GM12892 (cell line): ENCODE results near the gene NAIF1.
"Not testable (repeated sequence)": the region's sequence is repeated elsewhere in the genome, so short reads cannot be mapped to it uniquely, and the experiment has no call there.

ENCODE experiments used
- DNase-seq: peaks from one replicate; pipeline ENCODE4 v3.0.0; 2011; ENCODE audit not compliant: insufficient read length
- FAIRE-seq: peaks from 2 replicates; lab custom pipeline; 2011; peaks lifted over from hg19 to GRCh38; lab: Jason Lieb, UNC
- POLR2A ChIP-seq: IDR thresholded peaks from 2 replicates; pipeline ENCODE4 v1.6.1; 2011; ENCODE audit warnings: low read depth, low read length, control low read depth
- POLR2AphosphoS5 ChIP-seq: IDR thresholded peaks from 2 replicates; pipeline ENCODE4 v1.6.1; 2011; ENCODE audit warnings: low read depth, low read length, control low read depth
- TAF1 ChIP-seq: IDR thresholded peaks from 2 replicates; pipeline ENCODE4 v1.6.1; 2011; ENCODE audit warnings: low read depth, mild to moderate bottlenecking, control low read depth, low read length, borderline replicate concordance

The NAIF1 gene

DNA sequence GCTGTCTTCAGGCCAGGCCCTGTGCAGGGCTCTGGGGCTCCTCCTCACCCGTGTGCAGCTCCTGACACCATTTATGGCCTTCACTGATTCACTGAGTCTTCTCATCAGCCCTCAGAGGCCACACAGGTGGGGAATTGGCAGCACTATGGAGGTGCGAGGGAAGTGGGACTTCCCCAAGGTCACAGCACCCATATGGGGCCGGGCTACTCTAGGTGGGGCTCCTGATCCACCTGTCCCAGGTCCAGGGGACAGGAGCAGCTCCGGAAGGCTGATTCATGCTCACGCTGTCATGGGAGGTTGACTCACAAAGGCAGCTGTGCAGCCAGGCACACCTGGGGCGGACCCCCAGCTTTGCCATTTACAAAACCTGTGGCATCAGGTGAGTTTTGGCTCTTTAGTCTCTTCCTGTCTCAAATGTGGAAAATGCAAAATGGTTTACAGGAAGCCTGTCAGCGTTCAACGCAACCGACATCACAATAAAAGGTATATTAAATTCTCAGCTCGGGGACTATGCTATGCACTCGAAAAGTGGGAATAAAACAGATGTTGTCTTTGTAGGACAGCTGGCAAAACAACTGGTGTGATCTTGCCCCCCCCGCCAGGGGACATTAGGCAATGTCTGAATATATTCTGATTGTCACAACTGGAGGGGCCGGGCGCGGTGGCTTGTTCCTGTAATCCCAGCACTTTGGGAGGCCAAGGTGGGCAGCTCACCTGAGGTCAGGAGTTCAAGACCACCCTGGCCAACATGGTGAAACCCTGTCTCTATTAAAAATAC is 15.0 kb downstream of the NAIF1 start:
- TF ChIP-seq TAF1 (no peak), POLR2AphosphoS5 (no peak), POLR2A (no peak)
- DNase-seq = no peak
- FAIRE-seq = no peak

DNA sequence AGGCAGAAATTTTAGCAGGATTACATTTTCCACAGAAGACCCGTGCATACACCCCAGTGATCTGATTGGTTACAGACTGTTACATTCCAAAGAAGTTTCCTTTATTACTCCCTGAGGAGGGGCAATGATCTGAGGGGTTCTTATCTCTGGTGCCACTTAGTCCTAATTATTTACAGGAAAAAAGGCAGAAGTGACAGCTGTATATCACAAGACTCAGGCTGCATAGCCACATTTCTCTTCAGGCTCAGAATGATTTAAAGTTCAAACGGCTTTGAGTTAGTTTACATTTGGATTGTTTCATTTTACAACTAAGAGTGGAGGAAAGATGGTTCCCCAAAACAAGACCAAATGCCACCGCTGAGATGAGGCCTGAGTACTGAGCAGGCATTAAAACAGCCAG is 17.3 kb downstream of the NAIF1 start:
- no peak for TF ChIP-seq POLR2AphosphoS5
- TF ChIP-seq TAF1 = no peak
- no peak for TF ChIP-seq POLR2A
- DNase-seq (no peak), FAIRE-seq (no peak)

DNA sequence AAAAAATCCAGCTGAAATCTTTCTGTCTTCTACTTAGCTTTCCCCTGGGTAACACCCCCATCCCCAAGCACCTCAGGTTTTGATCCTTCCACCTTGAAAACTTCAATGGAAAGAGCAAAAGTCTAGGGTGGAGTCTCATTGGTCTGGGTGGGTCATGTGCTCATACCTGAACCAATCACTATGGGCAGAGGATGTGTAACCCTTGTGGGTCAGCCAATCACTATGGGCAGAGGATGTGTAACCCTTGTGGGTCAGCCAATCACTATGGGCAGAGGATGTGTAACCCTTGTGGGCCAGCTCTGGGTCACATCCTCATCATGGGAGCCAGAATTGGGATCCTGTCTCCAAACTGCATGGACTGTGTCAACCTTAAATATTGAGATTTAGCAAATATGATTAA is 18.5 kb downstream of the NAIF1 start:
- TF ChIP-seq POLR2AphosphoS5 (no peak), POLR2A (no peak), TAF1 (no peak)
- no peak for FAIRE-seq
- no peak for DNase-seq

DNA sequence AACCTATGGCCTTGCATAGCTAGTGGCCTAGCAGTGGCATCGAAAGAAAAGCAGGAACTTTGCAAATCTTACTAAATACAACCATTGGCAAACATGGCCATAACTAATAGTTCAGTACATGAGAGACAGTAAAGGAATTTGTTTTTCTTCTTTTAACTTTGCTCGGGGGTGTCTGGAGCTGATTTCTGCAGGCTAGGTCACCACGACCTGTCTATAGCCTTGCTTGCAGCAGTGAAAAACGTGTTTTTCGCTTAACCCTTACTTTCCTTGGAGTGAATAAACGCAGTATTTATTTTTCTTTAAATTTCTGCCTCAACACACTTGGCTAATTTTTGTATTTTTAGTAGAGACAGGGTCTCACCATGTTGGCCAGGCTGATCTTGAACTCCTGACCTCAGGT is 19.9 kb downstream of the NAIF1 start:
- no peak for FAIRE-seq
- TF ChIP-seq TAF1 (no peak), POLR2A (no peak), POLR2AphosphoS5 (no peak)
- DNase-seq = no peak

DNA sequence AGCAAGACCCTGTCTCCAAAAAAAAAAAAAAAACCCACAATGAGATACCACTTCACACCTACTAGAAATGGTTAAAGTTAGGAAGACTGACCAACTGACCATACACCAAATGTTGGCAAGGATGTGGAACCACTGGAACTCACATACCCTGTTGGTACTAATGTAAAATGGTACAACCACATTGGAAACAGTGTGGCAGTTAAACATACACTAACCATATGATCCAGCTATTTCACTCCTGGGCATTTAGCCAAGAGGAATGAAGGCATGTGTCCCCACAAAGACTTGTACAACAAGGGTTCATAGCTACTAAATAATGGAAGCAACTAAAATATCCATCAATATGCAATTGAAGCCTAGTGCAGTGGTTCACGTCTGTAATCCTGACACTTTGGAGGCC is 21.3 kb downstream of the NAIF1 start:
- no peak for FAIRE-seq
- no peak for TF ChIP-seq TAF1
- TF ChIP-seq POLR2A = no peak
- no peak for TF ChIP-seq POLR2AphosphoS5

DNA sequence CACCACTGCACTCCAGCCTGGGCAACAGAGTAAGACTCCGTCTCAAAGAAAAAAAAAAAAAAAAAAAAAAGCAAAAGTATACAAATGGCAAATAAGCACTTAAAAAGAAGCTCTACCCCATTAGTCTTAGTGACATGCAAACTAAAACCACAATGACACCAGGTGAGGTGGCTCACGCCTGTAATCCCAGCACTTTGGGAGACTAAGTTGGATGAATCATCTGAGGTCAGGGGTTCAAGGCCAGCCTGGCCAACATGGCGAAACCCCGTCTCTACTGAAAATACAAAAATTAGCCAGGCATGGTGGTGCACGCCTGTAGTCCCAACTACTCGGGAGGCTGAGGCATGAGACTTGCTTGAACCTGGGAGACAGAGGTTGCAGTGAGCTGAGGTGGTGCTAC is 21.7 kb downstream of the NAIF1 start:
- DNase-seq, FAIRE-seq: not testable (repeated sequence)

More for the DNA sequence above, 21.3 kb downstream of the NAIF1 start:
- no peak for DNase-seq

DNA sequence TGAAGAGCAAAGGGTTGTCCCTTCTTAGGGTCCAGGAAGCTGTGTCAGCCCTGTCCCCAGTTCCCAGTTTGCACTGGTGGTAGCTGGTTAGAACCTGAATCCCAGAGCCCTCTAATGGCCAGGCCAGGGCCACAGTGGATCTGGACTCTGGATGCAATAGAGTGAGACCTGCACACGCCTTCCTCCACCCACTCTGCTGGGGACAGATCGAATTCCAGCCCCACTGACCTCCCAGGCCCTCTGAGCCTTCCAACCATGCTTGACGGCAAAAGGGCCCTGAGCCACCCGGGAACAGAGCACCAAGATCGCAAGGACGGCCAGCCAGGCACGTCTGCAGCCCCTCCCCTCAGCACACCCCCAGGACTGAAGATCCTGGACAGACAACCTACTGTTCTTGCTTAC is 23.7 kb downstream of the NAIF1 start:
- no peak for DNase-seq
- FAIRE-seq = no peak
- no peak for TF ChIP-seq TAF1
- no peak for TF ChIP-seq POLR2AphosphoS5
- no peak for TF ChIP-seq POLR2A

DNA sequence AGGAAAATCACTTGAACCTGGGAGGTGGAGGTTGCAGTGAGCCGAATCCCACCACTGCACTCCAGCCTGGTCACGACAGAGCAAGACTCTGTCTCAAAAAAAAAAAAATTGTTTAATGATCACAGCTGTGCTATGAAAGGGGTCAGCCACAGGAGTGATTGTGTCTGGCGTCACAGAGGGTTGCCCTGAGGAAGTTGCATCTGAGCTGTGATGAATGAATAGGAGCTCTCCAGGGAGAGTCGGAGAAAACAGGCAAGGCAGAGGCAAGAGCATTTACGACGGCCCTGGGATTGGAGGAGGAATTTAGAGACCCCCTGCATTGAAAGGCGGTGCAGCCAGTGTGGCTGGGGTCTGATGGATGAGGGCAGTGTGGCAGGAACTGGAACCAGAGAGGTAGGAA is 25.1 kb downstream of the NAIF1 start:
- no peak for FAIRE-seq
- no peak for DNase-seq
- TF ChIP-seq POLR2AphosphoS5 = no peak
- no peak for TF ChIP-seq TAF1
- no peak for TF ChIP-seq POLR2A

DNA sequence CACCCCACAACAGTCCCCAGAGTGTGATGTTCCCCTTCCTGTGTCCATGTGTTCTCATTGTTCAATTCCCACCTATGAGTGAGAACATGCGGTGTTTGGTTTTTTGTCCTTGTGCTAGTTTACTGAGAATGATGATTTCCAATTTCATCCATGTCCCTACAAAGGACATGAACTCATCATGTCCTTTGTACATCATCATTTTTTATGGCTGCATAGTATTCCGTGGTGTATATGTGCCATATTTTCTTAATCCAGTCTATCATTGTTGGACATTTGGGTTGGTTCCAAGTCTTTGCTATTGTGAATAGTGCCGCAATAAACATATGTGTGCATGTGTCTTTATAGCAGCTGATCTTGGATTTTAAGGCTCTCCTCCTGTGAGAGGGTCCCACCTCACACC is 26.3 kb downstream of the NAIF1 start:
- not testable (repeated sequence) for FAIRE-seq, DNase-seq

DNA sequence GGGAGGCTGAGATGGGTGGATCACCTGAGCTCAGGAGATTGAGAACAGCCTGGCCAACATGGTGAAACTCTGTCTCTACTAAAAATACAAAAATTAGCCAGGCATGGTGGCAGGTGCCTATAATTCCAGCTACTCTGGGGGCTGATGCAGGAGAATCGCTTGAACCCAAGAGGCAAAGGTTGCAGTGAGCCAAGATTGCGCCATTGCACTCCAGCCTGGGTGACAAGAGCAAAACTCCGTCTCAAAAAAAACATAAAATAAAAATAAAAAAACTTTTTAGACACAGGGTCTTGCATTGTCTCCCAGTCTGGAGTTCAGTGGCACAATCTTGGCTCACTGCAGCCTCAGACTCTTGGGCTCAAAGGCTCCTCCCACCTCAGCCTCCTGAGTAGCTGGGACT is 30.6 kb downstream of the NAIF1 start:
- DNase-seq, FAIRE-seq: not testable (repeated sequence)

DNA sequence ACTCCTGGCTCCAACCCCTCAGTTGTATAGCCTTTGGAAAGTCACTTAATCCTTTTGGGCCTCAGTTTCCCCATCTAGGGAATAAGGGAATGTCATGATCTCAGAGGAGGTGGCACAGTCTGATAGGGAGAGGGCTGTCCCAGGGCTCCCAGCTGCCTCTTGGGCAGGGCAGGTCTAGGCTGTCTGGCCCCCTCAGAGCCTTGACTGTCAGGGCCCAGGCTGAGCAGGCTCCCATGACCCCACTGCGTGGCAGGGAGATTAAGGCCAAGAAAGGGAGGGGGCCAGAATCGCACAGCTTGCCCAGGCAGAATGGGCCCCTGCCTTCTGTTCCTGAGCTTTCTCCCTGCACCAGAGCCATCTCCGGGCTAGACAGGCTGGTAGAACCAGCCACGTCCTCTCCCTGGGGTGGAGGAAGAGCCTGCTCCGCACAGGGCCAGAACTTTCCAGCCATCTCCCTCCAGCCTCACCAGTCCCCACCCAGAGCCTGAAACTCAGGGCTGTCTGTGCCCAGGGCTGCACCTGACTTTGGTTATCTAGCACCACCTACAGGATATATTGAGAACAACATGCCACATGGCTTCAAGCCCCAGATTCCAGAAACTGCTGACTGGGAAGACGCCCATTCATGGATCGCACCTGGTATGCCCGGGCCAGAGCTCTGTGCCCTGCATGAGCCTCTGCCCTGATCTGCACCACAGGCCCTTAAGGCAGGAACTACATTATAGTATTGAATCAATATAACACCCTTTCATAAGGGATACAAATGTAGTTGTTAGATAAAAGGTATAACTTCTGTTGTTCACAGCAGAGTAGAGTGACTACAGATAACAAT is 32.1 kb downstream of the NAIF1 start:
- TF ChIP-seq POLR2AphosphoS5 (no peak), TAF1 (no peak), POLR2A (no peak)
- peak; percentile 91 for FAIRE-seq
- DNase-seq = peak; percentile 67

DNA sequence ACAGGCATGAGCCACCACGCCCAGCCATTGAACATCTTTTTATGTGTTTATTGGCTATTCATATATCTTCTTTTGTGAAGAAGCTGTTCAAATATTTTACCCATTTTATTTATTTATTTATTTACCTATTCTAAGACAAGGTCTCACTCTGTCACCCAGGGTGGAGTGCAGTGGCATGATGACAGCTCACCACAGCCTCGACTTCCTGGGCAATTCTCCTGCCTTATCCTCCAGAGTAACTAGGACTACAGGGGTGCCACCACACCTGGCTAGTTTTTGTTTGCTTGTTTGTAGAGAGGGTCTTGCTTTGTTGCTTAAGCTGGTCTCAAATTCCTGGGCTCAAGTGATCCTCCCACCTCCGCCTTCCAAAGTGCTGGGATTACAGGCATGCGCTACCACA is 33.5 kb downstream of the NAIF1 start:
- FAIRE-seq (no peak), DNase-seq (no peak)
- TF ChIP-seq TAF1 (no peak), POLR2A (no peak), POLR2AphosphoS5 (no peak)

DNA sequence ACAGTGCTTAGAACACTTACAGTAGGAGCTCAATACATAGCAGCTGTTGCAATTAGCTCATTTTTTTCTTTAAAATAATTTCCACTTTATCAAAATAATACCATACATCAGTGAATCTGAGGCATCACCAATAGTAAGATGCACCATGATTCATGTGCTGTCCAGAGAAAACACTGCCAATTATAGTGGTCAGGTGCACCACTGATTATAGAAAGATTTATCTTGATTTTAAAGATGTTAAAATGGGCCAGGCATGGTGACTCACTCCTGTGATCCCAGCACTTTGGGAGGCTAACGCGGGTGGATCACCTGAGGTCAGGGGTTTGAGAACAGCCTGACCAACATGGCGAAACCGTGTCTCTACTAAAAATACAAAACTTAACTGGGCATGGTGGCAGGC is 39.4 kb downstream of the NAIF1 start:
- DNase-seq (no peak), FAIRE-seq (no peak)
- TF ChIP-seq TAF1 = no peak
- TF ChIP-seq POLR2AphosphoS5 = no peak
